HepG2 (cell line): Measurements from ENCODE around the gene FBXO30.

Source experiments
- PCBP1 ChIP-seq: fragments of 200-400 bp; formaldehyde crosslinking; IDR thresholded peaks from 2 replicates; pipeline ENCODE4 v1.6.1; 2017; ENCODE audit warnings: mild to moderate bottlenecking, low read depth, low read length, borderline replicate concordance
- ZSCAN20 ChIP-seq: sonication (generic); formaldehyde crosslinking; IDR thresholded peaks from 2 replicates; pipeline ENCODE4 v1.4.0; 2020; ENCODE audit warnings: missing genetic modification reagents, mild to moderate bottlenecking, borderline replicate concordance
- ZSCAN21 ChIP-seq: sonication (generic); formaldehyde crosslinking; IDR thresholded peaks from 2 replicates; pipeline ENCODE4 v1.8.0; 2022; ENCODE audit warnings: mild to moderate bottlenecking, missing genetic modification reagents, moderate library complexity, borderline replicate concordance
- TF ChIP-seq, protein P1 (sequence below): sonication (generic); formaldehyde crosslinking; IDR thresholded peaks from 2 replicates; pipeline ENCODE4 v1.4.0; 2020; ENCODE audit warnings: mild to moderate bottlenecking, missing genetic modification reagents
- TF ChIP-seq, protein P2 (sequence below): IDR thresholded peaks from 2 replicates; pipeline ENCODE4 v1.4.0; 2020; ENCODE audit warnings: mild to moderate bottlenecking, missing genetic modification reagents
- TF ChIP-seq, protein P3 (sequence below): sonication (generic); formaldehyde crosslinking; IDR thresholded peaks from 2 replicates; pipeline ENCODE4 v1.5.0; 2020; ENCODE audit warnings: mild to moderate bottlenecking, missing genetic modification reagents, moderate library complexity

DNA sequence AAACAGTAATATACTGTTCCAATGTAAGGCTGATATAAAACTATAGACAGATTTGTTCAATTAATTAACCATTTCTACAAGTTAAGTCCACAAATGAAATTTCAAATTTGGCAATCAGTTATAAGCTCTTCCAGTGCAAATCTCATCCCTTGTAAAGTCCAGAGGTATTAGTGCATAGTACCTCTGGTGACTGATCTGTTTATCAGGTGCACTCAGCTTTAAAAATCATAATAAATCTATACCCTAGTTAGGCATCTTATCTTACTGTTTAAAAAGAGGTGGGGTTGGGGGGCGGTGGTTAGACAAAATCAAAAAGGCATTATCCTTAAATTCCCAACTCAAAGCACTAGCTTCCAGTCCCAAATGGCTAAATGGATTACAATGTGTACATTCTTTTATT lies 2.9 kb downstream of the FBXO30 start:
- TF ChIP-seq, protein P1, sequence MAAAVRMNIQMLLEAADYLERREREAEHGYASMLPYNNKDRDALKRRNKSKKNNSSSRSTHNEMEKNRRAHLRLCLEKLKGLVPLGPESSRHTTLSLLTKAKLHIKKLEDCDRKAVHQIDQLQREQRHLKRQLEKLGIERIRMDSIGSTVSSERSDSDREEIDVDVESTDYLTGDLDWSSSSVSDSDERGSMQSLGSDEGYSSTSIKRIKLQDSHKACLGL (CRISPR knock-in tag) = no peak
- TF ChIP-seq ZSCAN21 (CRISPR knock-in tag) (no peak), PCBP1 (no peak), ZSCAN20 (CRISPR knock-in tag) (no peak)
- TF ChIP-seq, protein P2, sequence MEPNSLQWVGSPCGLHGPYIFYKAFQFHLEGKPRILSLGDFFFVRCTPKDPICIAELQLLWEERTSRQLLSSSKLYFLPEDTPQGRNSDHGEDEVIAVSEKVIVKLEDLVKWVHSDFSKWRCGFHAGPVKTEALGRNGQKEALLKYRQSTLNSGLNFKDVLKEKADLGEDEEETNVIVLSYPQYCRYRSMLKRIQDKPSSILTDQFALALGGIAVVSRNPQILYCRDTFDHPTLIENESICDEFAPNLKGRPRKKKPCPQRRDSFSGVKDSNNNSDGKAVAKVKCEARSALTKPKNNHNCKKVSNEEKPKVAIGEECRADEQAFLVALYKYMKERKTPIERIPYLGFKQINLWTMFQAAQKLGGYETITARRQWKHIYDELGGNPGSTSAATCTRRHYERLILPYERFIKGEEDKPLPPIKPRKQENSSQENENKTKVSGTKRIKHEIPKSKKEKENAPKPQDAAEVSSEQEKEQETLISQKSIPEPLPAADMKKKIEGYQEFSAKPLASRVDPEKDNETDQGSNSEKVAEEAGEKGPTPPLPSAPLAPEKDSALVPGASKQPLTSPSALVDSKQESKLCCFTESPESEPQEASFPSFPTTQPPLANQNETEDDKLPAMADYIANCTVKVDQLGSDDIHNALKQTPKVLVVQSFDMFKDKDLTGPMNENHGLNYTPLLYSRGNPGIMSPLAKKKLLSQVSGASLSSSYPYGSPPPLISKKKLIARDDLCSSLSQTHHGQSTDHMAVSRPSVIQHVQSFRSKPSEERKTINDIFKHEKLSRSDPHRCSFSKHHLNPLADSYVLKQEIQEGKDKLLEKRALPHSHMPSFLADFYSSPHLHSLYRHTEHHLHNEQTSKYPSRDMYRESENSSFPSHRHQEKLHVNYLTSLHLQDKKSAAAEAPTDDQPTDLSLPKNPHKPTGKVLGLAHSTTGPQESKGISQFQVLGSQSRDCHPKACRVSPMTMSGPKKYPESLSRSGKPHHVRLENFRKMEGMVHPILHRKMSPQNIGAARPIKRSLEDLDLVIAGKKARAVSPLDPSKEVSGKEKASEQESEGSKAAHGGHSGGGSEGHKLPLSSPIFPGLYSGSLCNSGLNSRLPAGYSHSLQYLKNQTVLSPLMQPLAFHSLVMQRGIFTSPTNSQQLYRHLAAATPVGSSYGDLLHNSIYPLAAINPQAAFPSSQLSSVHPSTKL (CRISPR knock-in tag) = no peak
- TF ChIP-seq, protein P3, sequence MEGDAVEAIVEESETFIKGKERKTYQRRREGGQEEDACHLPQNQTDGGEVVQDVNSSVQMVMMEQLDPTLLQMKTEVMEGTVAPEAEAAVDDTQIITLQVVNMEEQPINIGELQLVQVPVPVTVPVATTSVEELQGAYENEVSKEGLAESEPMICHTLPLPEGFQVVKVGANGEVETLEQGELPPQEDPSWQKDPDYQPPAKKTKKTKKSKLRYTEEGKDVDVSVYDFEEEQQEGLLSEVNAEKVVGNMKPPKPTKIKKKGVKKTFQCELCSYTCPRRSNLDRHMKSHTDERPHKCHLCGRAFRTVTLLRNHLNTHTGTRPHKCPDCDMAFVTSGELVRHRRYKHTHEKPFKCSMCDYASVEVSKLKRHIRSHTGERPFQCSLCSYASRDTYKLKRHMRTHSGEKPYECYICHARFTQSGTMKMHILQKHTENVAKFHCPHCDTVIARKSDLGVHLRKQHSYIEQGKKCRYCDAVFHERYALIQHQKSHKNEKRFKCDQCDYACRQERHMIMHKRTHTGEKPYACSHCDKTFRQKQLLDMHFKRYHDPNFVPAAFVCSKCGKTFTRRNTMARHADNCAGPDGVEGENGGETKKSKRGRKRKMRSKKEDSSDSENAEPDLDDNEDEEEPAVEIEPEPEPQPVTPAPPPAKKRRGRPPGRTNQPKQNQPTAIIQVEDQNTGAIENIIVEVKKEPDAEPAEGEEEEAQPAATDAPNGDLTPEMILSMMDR (CRISPR knock-in tag) = no peak
